Left cardiac atrium (tissue), 4 donors: ENCODE measurements around the gene OPRD1. TPM values are rescaled to one million over a fixed set of nuclear protein-coding genes. Genes with fewer than 3 reads are reported as not detected.
A peak's percentile ranks its signal among the peaks of the same experiment; 100 is the strongest.
"Not testable (repeated sequence)": the region's sequence is repeated elsewhere in the genome, so short reads cannot be mapped to it uniquely, and the experiment has no call there.

Experiments used
- ATAC-seq, 2 donors: fragments of 200-7000 bp; cut with Tn5 transposase; one replicate each; pipeline ENCODE4 v1.9.1; 2020; ENCODE audit warnings: mild to moderate bottlenecking in 2 of 2, moderate library complexity in 2 of 2
- DNase-seq: peaks from one replicate; pipeline ENCODE4 v3.0.0-alpha.2; 2020
- intact Hi-C, 2 donors: fragments of 100-400 bp; cut with DNase I; formaldehyde crosslinking; loops; one replicate each; pipeline versions ENCODE4 v1.14.1 to v1.15.1; 2022 to 2023
- total RNA-seq, 2 donors: library from RNA; stranded (reverse); fragmentation: NEBNext Ultra II Directional; extraction: Animal tissue kit (Norgen Biotek cat#: 25700); gene quantifications; one replicate each; pipeline ENCODE4 v1.2.1, GENCODE V29; 2021
- donor health status: DM: no; HTN: yes; CAD: no.
- donor health status: DM: no; HTN: yes; CAD: no; lungs with severe emphysema.
- donor health status: DM: yes; HTN: yes; CAD: no.
- donor health status: Dilated cardiomyopathy.

OPRD1 gene
- total RNA-seq, 2 donors from 2014 or later = not detected

DNA sequence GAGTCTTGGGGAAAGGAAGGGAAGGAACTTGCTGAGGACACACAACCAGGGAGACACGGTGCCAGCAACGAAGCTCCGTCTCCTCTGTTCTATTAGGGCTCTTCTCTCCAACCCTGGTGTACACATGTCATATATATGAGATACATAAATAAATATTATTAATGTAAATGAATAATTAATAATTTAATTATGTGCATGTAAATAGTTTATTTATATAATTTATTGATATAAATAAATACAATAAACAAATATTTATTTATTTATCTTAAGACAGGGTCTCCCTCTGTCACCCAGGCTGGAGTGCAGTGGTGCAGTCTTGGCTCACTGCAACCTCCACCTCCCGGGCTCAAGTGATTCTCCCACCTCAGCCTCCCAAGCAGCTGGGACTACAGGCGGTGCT, 17.4 kb upstream of the OPRD1 start:
- DNase-seq, intact Hi-C loops, ATAC-seq: not testable (repeated sequence)

DNA sequence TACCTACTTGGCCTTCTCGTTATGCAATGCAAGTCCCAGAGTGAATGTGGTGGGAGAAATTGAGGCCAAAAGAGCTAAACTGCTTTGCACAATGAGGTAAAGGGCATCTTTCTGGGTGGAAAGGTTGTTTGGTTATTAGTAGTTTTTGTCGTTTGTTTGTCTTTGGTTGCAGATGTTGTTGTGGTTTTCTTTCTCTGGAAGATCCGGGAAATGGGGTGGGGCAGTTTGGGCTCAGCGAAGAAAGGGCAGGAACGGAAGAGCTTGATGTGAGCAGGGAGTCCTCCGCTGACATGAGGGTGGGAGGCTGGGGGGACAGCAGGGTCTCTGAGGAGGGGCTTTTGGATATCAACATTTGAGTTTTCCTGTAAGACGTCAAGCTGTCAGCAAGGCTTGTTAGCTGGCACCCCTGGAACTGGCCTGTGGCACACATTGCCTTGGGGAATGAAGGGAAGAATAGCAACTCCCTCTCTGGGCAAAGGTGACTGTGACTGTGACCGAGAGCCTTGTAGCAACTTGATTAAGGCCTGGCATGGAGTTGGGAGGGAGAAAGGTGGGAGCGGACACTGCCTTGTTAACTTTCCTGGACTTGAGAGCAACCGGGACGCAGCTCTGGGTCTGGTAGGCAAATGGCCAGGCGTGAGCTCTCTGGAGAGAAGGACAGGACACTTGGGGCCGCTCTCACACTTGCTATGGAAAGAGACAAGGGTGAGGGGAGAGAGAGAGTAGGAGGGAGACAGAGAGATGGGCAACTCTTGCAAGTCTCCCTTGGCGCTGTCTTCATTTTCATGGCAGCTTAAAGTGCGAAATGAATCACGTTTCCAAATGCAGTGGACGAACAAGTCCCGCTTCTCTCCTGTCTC, 15.4 kb upstream of the OPRD1 start:
- intact Hi-C loops = no loop called here

DNA sequence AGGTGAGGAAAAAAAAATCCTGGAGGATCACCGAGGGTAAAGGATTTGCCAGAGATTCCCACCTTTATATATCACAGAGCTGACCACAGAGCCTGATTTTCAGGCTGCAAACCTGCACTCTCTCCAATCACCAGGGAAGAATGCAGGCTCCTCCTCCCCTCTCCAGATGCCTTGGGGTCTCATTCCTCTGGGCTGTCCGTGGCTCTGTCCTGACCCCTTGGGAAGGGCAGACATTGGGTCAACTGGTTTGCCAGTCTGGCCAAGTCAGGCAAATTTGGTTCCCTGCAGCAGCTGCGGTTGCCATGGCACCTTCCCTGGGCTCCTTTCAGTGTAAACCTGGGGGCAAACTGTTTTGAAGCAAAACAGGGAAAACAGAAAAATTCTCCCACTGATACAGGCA, 11.6 kb upstream of the OPRD1 start:
- DNase-seq (no peak), ATAC-seq (no peak)
- intact Hi-C loops = loop anchor here in 1 of 2 donors (5.0 kb wide), 1 partner anchor 67 kb away; no protein-coding TSS in a partner anchor

More for the DNA sequence above, 15.4 kb upstream of the OPRD1 start:
- ATAC-seq = peak in 1 of 2 donors; percentile 61
- no peak for DNase-seq

DNA sequence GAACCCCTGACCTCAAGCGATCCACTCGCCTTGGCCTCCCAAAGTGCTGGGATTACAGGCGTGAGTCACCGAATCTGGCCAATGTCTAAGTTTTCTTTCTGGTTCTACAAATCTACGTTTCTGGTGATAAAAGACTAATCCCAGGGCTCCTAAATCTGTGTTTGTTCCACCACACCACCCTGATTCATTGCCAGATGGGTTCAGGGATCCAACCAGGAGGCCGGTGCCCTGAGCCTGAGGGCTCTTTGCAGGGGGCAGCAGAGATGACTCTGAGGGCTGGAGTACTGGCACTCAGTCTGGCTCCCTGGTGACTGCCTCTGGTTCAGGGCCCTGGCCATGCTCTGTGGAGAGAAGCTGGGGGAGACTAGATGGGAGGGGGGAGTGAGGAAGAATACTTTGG, 10.5 kb upstream of the OPRD1 start:
- ATAC-seq = no peak
- intact Hi-C loops = loop anchor here in 1 of 2 donors (5.0 kb wide), 1 partner anchor 66 kb away; no protein-coding TSS in a partner anchor

DNA sequence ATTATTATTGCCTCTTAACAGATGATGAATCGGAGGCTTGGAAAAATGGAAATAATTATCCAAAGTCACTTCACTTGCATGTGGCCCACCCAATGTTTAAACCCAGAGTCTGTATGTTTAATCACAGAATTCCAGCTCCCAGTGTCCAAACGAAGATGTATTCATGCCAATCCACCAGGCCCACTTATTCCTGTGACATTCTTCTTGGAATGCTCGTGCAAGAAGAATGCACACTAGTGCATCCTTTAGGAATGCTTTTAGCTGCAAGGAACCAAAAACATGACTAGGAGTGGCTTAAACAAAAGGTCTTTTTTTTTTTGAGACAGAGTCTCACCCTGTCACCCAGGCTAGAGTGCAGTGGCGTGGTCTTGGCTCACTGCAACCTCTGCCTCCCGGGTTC, 8.9 kb upstream of the OPRD1 start:
- intact Hi-C loops = loop anchor here in 1 of 2 donors (5.0 kb wide), 1 partner anchor 64 kb away; no protein-coding TSS in a partner anchor
- ATAC-seq = no peak
- no peak for DNase-seq

More for the DNA sequence above, 10.5 kb upstream of the OPRD1 start:
- DNase-seq = no peak

DNA sequence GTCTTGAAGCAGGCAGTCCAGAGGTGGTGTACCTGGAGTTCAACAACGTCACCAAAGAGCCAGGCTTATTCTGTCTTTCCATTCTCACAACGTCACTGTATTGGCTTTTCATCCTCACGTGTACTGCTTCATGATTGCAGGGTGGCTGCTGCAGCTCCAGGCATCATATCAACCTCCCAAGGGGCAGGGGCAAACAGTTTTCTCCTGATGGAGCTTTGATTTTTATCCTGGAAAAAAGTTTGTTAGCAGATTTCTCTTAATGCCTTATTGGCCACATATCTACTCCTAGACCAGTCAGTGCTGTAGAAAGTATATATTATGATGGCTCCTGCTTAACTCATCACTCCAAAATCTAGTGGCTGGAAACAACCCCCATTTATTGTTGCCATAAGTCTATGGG, 8.3 kb upstream of the OPRD1 start:
- DNase-seq = no peak
- intact Hi-C loops = loop anchor here in 1 of 2 donors (5.0 kb wide), 1 partner anchor 64 kb away; no protein-coding TSS in a partner anchor
- ATAC-seq = no peak

DNA sequence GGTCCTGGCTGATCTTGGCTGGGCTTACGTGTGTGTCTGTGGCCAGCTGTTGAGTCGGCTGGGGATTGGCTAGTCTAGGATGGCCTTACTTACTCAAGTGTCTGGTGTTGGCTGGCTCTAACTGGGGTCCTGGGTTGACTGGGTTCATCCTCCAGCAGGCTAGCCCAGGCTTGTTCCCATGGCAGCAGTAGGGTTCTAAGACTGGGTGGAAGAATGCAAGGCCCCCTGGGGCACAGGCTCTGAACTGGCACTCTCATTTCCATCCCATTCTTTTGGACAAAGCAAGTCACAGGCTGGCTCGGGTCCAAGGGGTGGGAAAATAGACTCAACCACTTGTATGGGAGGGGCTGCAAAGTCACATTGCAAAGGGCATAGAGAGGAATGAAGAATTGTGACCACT, 7.9 kb upstream of the OPRD1 start:
- DNase-seq = no peak
- intact Hi-C loops = loop anchor here in 1 of 2 donors (5.0 kb wide), 1 partner anchor 63 kb away; no protein-coding TSS in a partner anchor
- no peak for ATAC-seq

DNA sequence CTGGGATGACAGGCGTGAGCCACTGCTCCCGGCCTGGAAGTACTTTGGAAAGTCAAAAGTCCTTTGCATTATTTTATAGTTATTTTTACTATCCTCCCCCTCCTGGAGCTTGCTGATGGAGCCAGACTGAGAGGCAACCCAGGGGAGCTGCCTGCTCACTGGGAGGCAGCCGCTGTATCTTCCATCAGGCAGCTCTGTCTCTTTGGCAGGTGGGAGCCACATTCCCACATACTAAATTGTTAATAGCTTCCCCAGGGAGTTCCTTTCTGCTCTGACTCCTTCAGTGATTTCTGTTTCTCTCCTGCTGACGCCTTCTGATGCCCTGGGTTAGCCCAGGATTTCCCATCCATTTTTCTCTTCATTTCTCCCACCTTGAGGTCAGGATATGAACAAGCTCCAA, 4.9 kb upstream of the OPRD1 start:
- no peak for ATAC-seq
- intact Hi-C loops = no loop called here
- DNase-seq = no peak

DNA sequence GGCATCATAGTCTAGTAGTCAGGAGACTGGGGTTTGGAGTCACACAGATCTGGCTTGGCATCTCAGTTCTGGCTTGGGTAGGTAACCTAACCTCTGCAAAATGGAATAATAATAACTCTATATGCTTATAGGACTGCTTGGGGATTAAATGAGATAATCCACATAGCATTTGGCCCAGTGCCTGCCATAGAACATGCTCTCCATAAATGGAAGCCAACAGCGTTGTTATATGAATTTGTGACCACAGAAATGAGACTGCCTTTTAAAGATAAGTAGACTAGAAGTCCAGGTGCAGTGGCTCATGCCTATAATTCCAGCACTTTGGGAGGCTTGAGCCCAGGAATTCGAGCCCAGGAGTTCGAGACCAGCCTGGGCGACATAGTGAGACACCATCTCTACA, 4.0 kb upstream of the OPRD1 start:
- intact Hi-C loops = no loop called here
- no peak for DNase-seq
- ATAC-seq = no peak

DNA sequence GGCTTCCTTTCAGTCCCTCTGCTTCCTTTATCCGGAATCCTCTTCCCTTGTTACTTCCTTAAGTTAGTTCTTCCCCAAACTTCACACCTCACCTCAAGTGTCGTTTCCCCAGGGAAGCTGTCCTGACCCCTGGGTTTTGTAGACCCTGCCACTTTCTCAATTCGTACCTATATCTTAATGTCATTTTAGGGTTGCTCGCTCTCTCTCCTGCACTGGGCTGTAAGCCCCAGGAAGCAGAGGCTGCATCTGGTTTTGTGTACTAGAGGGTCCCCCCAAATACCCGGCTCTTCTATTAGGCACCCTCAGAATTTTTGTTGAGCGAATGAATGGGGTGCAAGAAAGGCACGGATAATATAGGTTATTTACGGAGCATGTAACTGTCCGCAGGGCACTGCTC, 603 bp upstream of the OPRD1 start:
- intact Hi-C loops = loop anchor here in 1 of 2 donors (10.0 kb wide), 1 partner anchor 53 kb away; no protein-coding TSS in a partner anchor
- ATAC-seq = no peak
- no peak for DNase-seq

DNA sequence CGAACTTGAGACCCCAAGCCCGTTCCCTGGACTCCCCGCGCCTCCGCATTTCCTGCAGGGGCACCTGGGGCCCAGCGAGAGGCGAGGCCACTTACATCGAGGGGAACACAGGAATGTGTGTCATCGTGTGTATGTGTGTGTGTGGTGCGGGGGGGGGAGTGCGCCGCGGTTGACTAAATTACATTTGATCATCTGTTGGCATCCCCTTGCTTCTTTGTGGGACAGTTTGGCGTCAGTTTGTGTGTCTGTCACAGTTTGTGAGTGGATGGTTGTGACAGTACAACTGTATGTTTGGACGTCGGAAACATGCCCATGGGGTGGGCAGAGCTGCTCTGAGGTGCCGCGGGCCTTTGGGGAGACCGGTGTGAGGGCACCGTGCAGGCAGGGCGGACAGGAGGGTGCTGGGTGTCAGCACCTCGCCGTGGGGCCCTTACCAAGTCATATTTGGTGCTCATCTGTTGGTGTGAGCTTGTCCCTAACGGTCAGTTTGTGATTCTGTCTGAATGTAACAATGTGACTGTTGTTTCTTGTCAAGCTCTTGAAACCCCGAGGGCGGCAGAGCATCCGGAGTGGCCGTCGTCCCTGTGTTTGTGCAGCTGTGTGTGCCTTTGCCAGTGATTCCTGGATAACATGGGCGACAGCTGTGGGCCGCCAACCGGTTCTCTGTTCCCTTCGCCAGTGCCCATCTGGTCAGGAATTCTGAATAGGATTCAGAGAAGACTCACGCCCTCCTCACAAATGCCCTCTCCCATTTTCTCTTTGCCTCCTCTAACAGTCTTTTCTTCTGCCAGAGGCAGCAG, 899 bp downstream of the OPRD1 start:
- no peak for DNase-seq
- ATAC-seq = no peak
- intact Hi-C loops = loop anchor here in 1 of 2 donors (10.0 kb wide), 1 partner anchor 52 kb away; no protein-coding TSS in a partner anchor

DNA sequence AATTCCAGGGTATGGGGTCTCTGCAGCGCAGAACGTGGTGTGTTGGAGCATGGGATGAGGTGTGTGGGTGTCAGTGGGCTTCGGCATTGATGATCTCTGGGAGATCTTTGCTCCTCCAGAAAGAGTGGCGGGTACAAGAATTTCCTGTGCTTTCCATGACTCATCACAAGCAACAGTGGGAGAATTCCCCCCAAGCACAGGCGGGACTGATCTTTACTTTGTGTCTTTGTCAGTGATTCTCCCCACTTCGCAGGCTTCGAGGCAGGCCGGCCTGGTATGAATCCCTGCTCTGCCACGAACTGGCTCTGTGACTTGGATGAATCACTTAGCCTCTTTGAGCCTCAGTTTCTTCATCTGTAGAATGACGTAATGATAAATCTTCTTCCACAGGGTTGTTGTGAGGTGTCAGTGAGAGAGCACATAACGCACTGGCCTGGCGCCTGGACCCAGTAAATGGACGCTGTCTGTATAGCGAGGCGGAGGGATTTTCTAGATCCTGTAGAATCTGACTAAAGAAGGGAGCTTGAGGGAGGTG, 2.0 kb downstream of the OPRD1 start:
- DNase-seq = no peak
- intact Hi-C loops = loop anchor here in 1 of 2 donors (10.0 kb wide), 1 partner anchor 51 kb away; no protein-coding TSS in a partner anchor
- ATAC-seq = no peak

DNA sequence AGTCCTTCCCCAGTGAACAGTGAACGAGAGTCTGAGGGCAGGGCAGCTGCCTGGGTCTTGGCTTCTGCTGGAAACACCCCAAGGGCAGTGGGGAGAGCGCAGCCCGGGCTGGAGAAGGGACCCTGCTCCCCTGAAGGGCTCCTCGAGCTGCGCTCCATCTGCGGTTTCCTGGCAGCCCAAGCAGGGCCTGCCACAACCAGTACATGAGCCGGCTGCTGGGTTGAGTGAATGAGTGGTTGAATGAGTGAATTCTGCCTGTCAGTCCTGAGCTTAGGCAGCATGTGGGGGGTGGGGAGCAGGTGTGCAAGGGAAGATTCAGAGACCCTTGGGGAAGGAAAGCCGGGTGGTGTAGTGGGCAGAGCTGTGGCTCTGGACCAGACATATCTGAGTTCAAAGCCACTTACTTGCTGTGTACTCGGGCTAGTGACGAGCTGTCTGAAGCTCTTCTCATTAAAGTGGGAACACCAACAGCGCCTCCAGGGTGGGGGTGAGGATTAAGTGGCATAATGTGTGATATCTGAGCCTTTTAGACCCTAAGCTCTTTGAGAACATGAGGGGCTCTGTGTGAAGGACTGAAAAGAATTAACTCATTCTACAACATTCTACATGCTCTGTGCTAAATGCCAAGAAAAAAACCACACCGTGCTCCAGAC, 3.7 kb downstream of the OPRD1 start:
- intact Hi-C loops = loop anchor here in 1 of 2 donors (10.0 kb wide), 1 partner anchor 49 kb away; no protein-coding TSS in a partner anchor
- DNase-seq = no peak
- no peak for ATAC-seq

DNA sequence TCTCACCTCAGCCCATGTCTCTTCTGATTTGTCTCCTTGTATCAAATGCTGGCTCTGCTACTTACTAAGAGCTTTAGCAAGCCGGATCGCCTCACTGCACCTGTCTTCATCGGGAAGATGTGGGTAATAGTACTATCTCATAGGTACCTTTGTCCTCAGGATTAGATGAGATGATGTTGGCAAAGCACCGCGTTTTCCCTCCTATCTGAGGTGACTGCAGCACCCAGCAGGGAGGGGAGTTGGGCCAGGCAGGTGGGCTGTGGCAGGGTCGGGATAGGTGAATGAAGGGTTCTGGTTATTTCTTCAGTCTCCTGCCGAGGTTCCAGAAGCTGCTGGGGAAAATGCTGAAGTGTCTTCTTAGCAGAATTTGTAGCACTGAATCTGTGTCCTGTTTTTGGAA, 5.2 kb downstream of the OPRD1 start:
- ATAC-seq (no peak), DNase-seq (no peak)
- intact Hi-C loops = loop anchor here in 1 of 2 donors (10.0 kb wide), 1 partner anchor 48 kb away; no protein-coding TSS in a partner anchor

DNA sequence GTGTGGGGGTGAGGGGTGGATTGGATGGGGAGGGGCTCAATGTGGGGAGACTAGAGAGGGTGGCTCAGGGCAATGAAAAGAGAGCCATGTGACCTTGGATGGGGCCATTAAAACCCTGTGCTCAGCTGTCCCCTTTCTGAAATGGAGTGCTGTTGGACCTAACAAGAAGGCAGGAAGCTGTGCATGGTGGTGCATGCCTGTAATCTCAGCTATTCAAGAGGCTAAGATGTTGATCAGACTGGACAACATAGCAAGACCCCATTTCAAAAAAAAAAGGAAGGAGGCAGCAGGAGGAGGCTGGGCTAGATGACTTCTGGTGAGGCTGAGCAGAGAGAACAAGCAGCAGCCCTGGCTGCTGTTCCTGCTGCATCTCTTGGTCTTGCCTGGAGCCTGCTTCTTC, 7.0 kb downstream of the OPRD1 start:
- intact Hi-C loops = loop anchor here in 1 of 2 donors (10.0 kb wide), 1 partner anchor 46 kb away; no protein-coding TSS in a partner anchor
- no peak for ATAC-seq
- DNase-seq = no peak

DNA sequence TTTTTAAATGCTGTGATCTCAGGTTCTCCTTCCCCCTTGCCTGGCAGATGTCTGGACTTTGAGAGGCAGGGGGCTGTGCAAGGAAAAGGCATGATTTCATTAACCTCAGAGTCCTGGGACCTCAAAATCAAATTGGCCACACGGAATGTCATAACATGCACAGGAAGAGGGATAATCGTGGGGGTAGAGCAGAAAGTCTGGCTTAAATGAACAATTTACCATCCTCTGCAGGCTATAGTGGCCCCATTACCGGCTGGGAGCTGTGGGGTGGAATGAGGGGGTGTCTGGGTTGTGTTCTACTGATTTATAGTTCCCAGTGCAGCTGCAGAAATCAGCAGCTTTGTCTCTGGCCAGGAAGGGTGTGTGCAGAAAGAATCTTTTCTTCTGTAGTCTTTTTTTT, 10.8 kb downstream of the OPRD1 start:
- no peak for DNase-seq
- ATAC-seq = no peak
- intact Hi-C loops = no loop called here

DNA sequence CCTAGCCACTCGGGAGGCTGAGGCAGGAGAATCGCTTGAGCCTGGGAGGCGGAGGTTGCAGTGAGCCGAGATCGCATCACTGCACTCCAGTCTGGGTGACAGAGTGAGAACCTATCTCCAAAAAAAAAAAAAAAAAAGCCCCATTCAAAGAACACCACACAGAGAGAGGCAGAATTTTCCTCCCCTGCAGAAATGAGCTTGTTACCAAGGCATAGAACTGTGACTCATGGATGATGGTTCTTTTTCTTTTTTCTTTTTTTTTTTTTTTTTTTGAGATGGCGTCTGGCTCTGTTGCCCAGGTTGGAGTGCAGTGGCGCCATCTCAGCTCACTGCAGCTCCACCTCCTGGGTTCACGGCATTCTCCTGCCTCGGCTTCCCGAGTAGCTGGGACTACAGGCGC, 12.1 kb downstream of the OPRD1 start:
- ATAC-seq, DNase-seq, intact Hi-C loops: not testable (repeated sequence)

DNA sequence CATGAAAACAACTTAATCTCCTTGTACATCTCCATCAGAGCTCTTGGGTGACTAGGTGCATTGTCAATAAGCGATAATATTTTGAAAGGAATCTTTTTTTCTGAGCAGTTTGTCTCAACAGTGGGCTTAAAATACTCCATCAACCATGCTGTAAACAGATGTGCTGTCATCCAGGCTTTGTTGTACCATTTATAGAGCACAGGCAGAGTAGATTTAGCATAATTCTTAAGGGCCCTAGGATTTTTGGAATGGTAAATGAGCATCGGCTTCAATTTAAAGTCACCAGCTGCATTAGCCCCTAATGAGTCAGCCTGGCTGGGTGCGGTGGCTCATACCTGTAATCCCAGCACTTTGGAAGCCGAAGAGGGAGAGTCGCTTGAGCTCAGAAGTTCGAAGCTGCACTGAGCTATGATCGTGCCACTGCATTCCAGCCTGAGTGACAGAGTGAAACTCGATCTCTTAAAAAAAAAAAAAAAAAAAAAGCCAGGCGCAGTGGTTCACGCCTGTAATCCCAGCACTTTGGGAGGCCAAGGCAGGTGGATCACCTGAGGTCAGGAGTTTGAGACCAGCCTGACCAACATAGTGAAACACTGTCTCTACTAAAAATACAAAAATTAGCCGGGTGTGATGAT, 16.4 kb downstream of the OPRD1 start:
- ATAC-seq, intact Hi-C loops: not testable (repeated sequence)

More for the DNA sequence above, 16.4 kb downstream of the OPRD1 start:
- not testable (repeated sequence) for DNase-seq
